Stimulated activated CD4-positive, alpha-beta T cell treated with anti-CD3 and anti-CD28 coated beads, Interleukin-4, amount 100 ng/mL, for 48 hours (primary cell): Measurements from ENCODE around the gene COQ7.

Experiments
- DNase-seq, 2 donors: peaks; one replicate each; pipeline ENCODE4 v3.0.0-alpha.2; 2020; ENCODE audit warnings: low read depth in 2 of 2

The COQ7 gene

DNA sequence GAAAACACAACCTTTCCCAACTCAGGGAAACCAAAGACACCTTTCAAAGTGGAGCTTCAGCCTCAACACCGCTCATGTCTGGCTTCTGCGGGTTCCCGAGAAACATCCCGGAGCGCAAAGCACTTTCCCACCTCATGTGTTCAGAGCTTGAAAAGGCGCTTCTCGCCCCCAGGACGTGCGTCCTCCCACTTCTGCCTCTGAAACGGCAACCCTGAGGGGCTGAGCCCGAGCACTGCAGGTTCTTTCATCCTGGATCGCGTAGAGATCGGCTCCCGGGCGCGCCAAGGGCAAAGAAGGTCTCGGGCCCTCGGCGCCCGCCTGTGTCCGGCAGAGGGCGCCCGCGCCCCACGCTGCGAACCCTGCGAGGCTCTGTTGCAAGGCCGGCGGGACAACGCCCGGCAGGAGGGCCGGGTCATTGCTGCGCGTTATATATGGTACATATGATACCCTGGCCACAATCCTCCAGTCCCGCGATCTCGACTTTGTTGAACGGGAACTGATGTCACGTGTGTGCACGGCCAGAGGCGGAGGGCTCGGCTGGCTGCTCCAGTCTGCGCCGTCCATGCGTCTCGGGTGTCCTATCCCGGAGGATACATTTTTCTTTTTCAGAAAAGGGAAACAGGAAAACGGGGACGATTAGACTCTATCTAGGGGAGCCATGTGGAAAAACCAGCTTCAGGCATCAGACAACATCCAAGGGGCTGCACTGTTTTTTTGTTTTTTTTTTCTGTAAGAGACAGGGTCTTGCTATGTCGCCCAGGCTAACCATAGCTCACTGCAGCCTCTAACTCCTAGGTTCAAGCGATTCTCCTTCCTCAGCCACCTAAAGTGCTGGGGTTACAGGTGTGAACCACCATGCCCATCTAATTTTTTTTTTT, 19.1 kb downstream of the COQ7 start:
- peak; percentile 74 to 80 for DNase-seq

- DNase-seq: no peak
These were observed 21.0 kb downstream of the COQ7 start for GRCh38 chr16:19088341-19088916.

DNA sequence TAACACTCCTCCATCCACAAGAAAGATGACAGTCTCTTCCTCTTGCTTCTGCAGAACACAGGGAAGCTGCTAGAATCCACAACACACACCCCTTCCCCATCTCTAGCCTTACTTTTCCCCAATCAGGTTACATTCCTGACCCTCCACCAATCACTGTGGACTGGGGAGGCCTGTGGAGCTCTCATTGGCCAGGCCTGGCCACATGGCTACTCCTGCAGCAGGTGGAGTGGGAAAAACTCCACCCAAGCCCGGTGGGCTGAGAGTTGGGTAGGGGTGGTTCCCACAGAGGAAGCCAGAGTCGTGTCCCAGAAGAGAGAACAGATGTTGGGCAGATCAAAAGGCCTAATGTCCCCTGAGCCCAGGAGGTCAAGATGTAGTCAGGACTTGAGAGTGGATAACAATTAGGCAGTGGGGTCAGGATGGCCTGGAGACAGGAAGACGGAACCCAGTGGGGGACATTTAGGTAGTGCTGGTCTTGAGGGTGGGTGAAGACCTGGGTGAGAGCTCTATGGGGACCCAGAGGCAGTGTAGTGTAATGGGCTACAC, 22.1 kb downstream of the COQ7 start:
- no peak for DNase-seq

- DNase-seq: no peak
These were observed 23.5 kb downstream of the COQ7 start for GRCh38 chr16:19090916-19091315.

DNA sequence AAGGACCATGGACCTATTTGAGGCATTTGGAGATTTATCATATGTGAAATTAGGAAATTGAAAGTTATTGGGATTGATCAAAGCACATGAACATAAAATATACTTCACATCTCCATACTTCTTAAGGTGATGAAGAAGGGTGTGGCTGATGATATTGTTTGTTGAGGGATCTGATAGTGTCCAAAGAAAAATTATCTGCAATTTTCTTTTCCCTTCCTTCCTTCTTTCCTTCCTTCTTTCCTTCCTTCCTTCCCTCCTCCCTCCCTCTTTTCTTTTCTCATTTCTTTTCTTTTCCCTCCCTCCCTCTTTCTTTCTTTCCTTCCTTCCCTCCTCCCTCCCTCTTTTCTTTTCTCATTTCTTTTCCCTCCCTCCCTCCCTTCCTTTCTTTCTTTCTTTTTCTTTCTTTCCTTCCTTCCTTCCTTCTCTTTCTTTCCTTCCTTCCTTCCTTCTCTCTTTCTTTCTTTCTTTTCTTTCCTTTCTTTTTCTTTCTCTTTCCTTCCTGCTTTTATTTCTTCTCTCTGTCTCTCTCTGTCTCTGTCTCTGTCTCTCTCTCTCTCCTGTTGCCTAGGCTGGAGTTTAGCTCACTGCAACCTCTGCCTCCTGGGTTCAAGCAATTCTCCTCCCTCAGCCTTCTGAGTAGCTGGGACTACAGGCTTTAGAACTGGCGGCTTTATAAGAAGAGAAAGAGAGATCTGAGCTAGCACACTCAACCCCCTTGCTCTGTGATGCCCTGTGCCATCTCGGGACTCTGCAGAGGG, 25.4 kb downstream of the COQ7 start:
- DNase-seq: no peak

GRCh38 chr16:19093631-19094541, 26.5 kb downstream of the COQ7 start:
- no peak for DNase-seq

GRCh38 chr16:19094542-19095365, 27.3 kb downstream of the COQ7 start:
- no peak for DNase-seq

GRCh38 chr16:19095654-19096053, 28.2 kb downstream of the COQ7 start:
- DNase-seq: no peak

- DNase-seq: no peak
These were observed 30.8 kb downstream of the COQ7 start for GRCh38 chr16:19098173-19098572.

GRCh38 chr16:19102187-19102872, 34.9 kb downstream of the COQ7 start:
- no peak for DNase-seq

DNA sequence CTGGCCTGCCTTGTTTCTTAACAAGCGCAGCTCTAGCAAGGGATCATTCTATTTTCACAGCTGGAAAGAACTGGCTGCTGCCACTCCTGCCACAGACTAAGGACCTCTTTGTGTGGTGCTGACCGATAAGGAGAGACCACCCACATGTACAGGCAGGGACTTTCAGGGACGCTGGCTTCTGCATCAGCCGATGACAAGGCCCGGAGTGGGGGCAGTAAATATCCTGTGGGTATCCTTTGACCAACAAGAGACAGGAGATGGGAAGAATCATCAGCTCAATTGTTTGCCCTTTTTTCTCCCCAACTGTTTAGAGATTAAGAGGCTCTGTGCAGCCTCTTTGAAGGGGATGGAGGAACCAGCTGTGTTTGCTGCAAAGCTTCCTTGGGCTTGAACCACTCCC, 37.2 kb downstream of the COQ7 start:
- DNase-seq: no peak

DNA sequence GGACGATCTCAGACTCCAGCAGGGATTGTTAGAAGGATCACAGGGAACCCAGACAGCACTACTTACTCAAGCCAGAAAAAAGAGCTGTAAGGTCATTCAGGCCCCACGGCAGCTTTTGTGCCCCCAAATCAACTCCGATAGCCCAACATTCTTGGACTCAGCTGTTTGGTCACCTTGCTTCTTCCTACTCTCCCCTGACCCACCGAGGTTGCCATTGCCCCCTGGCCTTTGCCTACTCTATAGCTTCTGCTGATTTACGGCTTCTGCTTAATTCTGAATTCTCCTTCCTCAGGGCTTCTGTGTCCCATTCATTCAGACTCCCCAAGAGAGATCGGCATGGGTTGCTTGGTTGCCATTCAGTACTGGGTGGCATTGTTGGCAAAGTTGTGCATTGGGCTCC, 37.7 kb downstream of the COQ7 start:
- no peak for DNase-seq

DNA sequence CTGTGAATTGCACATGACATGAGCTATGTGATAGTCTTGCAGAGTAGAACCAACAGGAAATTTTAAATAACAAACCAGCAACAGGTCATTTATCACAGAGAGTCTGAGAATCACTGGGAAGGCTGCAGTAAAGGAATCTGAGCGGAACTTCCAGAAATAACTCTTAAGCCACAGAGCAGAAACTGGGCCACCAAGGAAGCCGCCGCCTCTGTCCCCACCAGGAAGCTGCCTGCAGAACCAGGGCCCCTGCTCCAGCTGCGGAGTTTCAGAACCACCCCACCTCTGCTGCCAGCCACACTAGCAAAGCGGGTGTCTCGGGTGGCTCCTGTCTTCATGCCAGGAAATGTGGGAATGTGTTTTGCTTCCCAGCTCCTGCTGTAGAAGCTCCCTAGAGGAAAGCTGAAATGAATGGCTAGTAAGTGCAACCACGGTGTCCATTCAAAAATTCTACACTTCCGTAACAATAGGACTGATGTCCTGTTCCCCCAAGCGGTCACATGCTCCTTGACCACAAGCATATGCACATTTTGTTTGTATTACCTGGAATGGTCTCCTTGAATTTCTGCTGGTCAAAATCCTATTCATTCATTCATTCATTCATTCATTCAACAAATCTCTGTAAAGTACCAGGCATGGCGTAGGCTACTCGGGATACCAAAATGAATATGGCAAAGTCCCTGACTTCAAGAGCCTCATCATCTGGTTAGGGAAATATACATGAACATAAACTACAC, 38.6 kb downstream of the COQ7 start:
- DNase-seq: no peak

- no peak for DNase-seq
These were observed 39.2 kb downstream of the COQ7 start for GRCh38 chr16:19106625-19107020.

GRCh38 chr16:19108409-19109287, 41.2 kb downstream of the COQ7 start:
- no peak for DNase-seq

DNA sequence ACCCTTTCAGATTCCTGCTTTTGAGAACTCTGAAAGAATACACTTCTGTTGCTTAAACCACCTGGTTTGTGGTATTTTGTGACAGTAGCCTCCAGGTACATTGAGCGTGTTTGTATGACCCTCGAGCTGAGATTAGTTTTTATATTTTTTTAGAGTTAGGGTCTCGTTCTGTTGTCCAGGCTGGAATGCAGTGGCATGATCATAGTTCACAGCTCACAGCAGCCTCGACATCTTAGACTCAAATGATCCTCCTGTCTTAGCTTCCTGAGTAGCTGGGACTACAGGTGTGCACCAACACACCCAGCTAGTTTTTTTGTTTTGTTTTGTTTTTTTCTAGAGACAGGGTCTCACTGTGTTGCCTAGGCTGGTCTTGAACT, 41.9 kb downstream of the COQ7 start:
- DNase-seq: no peak

DNA sequence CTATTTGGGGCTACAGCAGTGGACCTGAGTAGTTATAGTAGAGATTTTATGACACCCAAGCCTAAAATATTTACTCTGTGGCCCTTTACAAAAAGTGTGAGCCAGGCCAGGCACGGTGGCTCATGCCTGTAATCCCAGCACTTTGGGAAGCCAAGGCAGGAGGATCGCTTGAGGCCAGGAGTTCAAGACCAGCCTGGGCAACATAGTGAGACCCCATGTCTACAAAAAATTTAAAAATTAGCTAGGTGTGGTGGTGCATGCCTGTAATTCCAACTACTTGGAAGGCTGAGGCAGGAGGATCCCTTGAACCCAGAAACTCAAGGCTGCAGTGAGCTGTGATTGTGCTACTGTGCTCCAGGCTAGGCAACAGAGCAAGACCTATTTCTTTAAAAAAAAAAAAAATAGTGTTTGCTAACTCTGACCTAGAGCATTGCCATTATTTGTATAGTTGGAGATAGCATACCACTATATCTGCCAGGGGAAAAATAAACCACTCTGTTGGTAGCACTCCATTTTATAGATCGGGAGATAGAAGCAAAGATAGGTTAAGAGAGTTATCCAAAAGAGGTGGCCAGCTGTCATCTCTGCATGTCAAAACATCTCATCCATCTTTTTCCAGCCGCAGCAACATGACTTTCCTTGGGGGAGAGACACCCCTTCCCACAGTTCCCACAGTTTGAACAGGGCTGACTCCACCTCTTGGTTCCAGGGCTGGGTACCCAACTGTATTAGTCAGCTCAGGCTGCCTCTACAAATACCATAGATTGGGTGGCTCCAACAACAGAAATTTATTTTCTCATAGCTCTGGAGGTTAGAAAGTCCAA, 43.3 kb downstream of the COQ7 start:
- no peak for DNase-seq

GRCh38 chr16:19112099-19112407, 44.6 kb downstream of the COQ7 start:
- DNase-seq: no peak
